ENCODE data around the gene CMTM7.

The CMTM7 gene

DNA sequence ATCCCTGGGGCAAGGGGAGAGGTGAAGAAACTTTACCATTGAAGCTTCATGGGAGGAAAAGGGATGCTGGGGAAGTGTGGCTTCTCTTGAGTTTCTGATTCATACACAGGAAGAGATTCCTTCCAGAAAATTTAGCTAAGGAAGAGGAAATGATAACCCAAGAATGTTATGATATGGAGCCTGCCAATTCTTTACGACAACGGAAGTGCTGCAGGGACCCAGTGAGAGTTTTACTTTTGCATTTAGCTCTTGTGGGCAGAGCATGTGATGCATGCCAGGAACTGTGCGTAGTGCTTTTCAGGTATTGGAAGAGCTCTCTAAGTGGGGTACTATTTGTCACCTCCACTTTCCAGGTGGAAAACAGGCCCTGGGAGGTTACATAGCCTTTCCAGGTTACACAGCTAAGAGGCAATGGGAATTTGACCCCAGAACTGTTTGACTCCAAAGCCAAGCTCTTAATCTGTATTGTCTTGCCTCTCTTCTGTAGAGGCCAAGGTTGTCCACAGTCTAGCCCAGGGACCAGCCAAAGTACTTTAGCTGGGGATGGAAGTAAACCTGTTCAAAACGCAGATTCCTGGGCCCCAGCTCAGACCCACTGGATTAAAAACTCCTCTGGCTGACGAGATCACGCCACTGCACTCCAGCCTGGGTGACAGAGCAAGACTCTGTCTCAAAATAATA lies 23.0 kb downstream of the CMTM7 start:
- Histone ChIP-seq H2AFZ (ENCODE audit: low read depth, low read length) (no peak overlapping the region), H3K36me3 (replicated peaks; ENCODE audit: low read depth, low read length) (peaks cover 5% of the 10 kb centered on the region), H3K9ac (ENCODE audit: low read length) (no peak overlapping the region), H3K9me3 (ENCODE audit: insufficient read depth, low read length) (no peaks in the 10 kb centered on the region), H3K4me3 (ENCODE audit: low read length) (no peak overlapping the region), H4K20me1 (ENCODE audit: insufficient read depth, low read length) (no peaks in the 10 kb centered on the region), H3K4me1 (ENCODE audit: low read length) (peaks cover 35% of the 10 kb centered on the region), H3K27ac (ENCODE audit: low read length) (no peak overlapping the region), H3K4me2 (ENCODE audit: low read length) (peak overlapping the region; percentile 32), H3K27me3 (ENCODE audit: low read depth, low read length) (no peaks in the 10 kb centered on the region), H3K79me2 (ENCODE audit: low read length) (peaks cover 60% of the 10 kb centered on the region)
- TF ChIP-seq EZH2phosphoT487 (IDR thresholded peaks at IDR 0.05; ENCODE audit: low read depth): no peak
- TF ChIP-seq, protein P1, sequence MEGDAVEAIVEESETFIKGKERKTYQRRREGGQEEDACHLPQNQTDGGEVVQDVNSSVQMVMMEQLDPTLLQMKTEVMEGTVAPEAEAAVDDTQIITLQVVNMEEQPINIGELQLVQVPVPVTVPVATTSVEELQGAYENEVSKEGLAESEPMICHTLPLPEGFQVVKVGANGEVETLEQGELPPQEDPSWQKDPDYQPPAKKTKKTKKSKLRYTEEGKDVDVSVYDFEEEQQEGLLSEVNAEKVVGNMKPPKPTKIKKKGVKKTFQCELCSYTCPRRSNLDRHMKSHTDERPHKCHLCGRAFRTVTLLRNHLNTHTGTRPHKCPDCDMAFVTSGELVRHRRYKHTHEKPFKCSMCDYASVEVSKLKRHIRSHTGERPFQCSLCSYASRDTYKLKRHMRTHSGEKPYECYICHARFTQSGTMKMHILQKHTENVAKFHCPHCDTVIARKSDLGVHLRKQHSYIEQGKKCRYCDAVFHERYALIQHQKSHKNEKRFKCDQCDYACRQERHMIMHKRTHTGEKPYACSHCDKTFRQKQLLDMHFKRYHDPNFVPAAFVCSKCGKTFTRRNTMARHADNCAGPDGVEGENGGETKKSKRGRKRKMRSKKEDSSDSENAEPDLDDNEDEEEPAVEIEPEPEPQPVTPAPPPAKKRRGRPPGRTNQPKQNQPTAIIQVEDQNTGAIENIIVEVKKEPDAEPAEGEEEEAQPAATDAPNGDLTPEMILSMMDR (IDR thresholded peaks at IDR 0.05; ENCODE audit: low read depth, low read length): no peak

DNA sequence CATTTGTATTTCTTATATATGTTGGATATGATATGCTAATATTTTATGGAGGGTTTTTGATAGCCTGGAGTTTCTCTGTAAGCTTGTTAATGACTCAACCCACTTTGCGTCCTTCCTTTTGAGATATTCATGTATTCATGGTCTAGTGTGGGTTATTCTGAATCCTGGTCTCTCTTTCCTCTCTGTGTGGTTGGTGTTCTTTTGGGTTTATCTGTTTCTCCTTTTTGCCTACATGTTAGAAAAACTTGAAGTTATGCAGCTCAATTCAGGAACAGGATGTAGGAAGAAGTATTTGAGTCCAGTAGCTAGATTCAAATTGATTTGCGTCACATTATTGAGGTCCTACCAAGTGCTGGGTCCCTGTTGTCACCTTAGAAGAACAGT lies 28.1 kb downstream of the CMTM7 start:
- Histone ChIP-seq H2AFZ (ENCODE audit: low read depth, low read length) (no peak overlapping the region), H3K79me2 (ENCODE audit: low read length) (peaks cover 67% of the 10 kb centered on the region), H3K4me2 (ENCODE audit: low read length) (peak overlapping the region; percentile 71), H4K20me1 (ENCODE audit: insufficient read depth, low read length) (no peaks in the 10 kb centered on the region), H3K4me3 (ENCODE audit: low read length) (peak overlapping the region; percentile 49), H3K4me1 (ENCODE audit: low read length) (peaks cover 71% of the 10 kb centered on the region), H3K9ac (ENCODE audit: low read length) (peak overlapping the region; percentile 61), H3K27ac (ENCODE audit: low read length) (peak overlapping the region; percentile 90), H3K36me3 (replicated peaks; ENCODE audit: low read depth, low read length) (peaks cover 5% of the 10 kb centered on the region), H3K27me3 (ENCODE audit: low read depth, low read length) (no peaks in the 10 kb centered on the region), H3K9me3 (ENCODE audit: insufficient read depth, low read length) (no peaks in the 10 kb centered on the region)
- TF ChIP-seq, protein P1 (IDR thresholded peaks at IDR 0.05; ENCODE audit: low read depth, low read length): no peak
- TF ChIP-seq EZH2phosphoT487 (IDR thresholded peaks at IDR 0.05; ENCODE audit: low read depth): no peak

GRCh38 chr3:32420126-32421038 lies 28.7 kb downstream of the CMTM7 start:
- Histone ChIP-seq H3K79me2 (ENCODE audit: low read length) (peaks cover 69% of the 10 kb centered on the region), H3K4me2 (ENCODE audit: low read length) (peak overlapping the region; percentile 71), H3K9ac (ENCODE audit: low read length) (peak overlapping the region; percentile 61)

More at GRCh38 chr3:32420126-32421038, 28.7 kb downstream of the CMTM7 start:
- no peak for TF ChIP-seq EZH2phosphoT487 (IDR thresholded peaks at IDR 0.05; ENCODE audit: low read depth)
- TF ChIP-seq, protein P1 (IDR thresholded peaks at IDR 0.05; ENCODE audit: low read depth, low read length): peak; percentile 25; the same call in 1 of the 2 replicates
- Histone ChIP-seq H3K27me3 (ENCODE audit: low read depth, low read length) (no peaks in the 10 kb centered on the region), H3K4me3 (ENCODE audit: low read length) (peak overlapping the region; percentile 49), H3K4me1 (ENCODE audit: low read length) (peaks cover 73% of the 10 kb centered on the region), H3K27ac (ENCODE audit: low read length) (peak overlapping the region; percentile 90), H3K36me3 (replicated peaks; ENCODE audit: low read depth, low read length) (peaks cover 5% of the 10 kb centered on the region), H4K20me1 (ENCODE audit: insufficient read depth, low read length) (no peaks in the 10 kb centered on the region), H2AFZ (ENCODE audit: low read depth, low read length) (no peak overlapping the region), H3K9me3 (ENCODE audit: insufficient read depth, low read length) (no peaks in the 10 kb centered on the region)

All from OCI-LY3 (cell line).